ENCODE data around the gene SOCS6.
A peak's percentile ranks its signal among the peaks of the same experiment; 100 is the strongest.

Gene SOCS6

GRCh38 chr18:70322385-70322784, 33.5 kb downstream of the SOCS6 start:
- no peak overlapping the region for H3K27ac ChIP-seq (ENCODE audit: low read depth, low read length)
- H3K4me3 ChIP-seq (ENCODE audit: low read depth, low read length) = no peak overlapping the region
- H3K79me2 ChIP-seq (ENCODE audit: control insufficient read depth, insufficient read depth, low read length, unreplicated experiment) = peaks cover 75% of the 10 kb centered on the region
- no peaks in the 10 kb centered on the region for H3K27me3 ChIP-seq (ENCODE audit: insufficient read depth, low read length)
- no peak overlapping the region for H2AFZ ChIP-seq (ENCODE audit: low read length, unreplicated experiment)
- peaks cover 9% of the 10 kb centered on the region for H3K4me1 ChIP-seq (ENCODE audit: control insufficient read depth, insufficient read depth, low read length, unreplicated experiment)
- H3K36me3 ChIP-seq (ENCODE audit: insufficient read depth, low read length) = peaks cover 15% of the 10 kb centered on the region

- Histone ChIP-seq H3K4me1 (ENCODE audit: control insufficient read depth, insufficient read depth, low read length, unreplicated experiment) (peaks cover 9% of the 10 kb centered on the region), H3K27me3 (ENCODE audit: insufficient read depth, low read length) (no peaks in the 10 kb centered on the region), H3K79me2 (ENCODE audit: control insufficient read depth, insufficient read depth, low read length, unreplicated experiment) (peaks cover 75% of the 10 kb centered on the region), H3K4me3 (ENCODE audit: low read depth, low read length) (no peak overlapping the region), H3K36me3 (ENCODE audit: insufficient read depth, low read length) (peaks cover 20% of the 10 kb centered on the region), H2AFZ (ENCODE audit: low read length, unreplicated experiment) (no peak overlapping the region), H3K27ac (ENCODE audit: low read depth, low read length) (no peak overlapping the region)
Observed at GRCh38 chr18:70322928-70323327, 34.1 kb downstream of the SOCS6 start.

- H3K4me1 ChIP-seq (ENCODE audit: control insufficient read depth, insufficient read depth, low read length, unreplicated experiment) = peaks cover 23% of the 10 kb centered on the region
- H3K27ac ChIP-seq (ENCODE audit: low read depth, low read length) = no peak overlapping the region
- peaks cover 24% of the 10 kb centered on the region for H3K36me3 ChIP-seq (ENCODE audit: insufficient read depth, low read length)
- H3K4me3 ChIP-seq (ENCODE audit: low read depth, low read length) = no peak overlapping the region
- no peak overlapping the region for H2AFZ ChIP-seq (ENCODE audit: low read length, unreplicated experiment)
- H3K79me2 ChIP-seq (ENCODE audit: control insufficient read depth, insufficient read depth, low read length, unreplicated experiment) = peaks cover 64% of the 10 kb centered on the region
- H3K27me3 ChIP-seq (ENCODE audit: insufficient read depth, low read length) = no peaks in the 10 kb centered on the region
Observed at GRCh38 chr18:70324897-70325296, 36.1 kb downstream of the SOCS6 start.

- Histone ChIP-seq H3K27ac (ENCODE audit: low read depth, low read length) (no peak overlapping the region), H3K4me1 (ENCODE audit: control insufficient read depth, insufficient read depth, low read length, unreplicated experiment) (peaks cover 23% of the 10 kb centered on the region), H3K79me2 (ENCODE audit: control insufficient read depth, insufficient read depth, low read length, unreplicated experiment) (peaks cover 56% of the 10 kb centered on the region), H3K4me3 (ENCODE audit: low read depth, low read length) (no peak overlapping the region), H3K36me3 (ENCODE audit: insufficient read depth, low read length) (peaks cover 24% of the 10 kb centered on the region), H3K27me3 (ENCODE audit: insufficient read depth, low read length) (no peaks in the 10 kb centered on the region), H2AFZ (ENCODE audit: low read length, unreplicated experiment) (no peak overlapping the region)
Observed at GRCh38 chr18:70326255-70326654, 37.4 kb downstream of the SOCS6 start.

GRCh38 chr18:70328169-70328568, 39.3 kb downstream of the SOCS6 start:
- no peak overlapping the region for H2AFZ ChIP-seq (ENCODE audit: low read length, unreplicated experiment)
- peaks cover 24% of the 10 kb centered on the region for H3K4me1 ChIP-seq (ENCODE audit: control insufficient read depth, insufficient read depth, low read length, unreplicated experiment)
- peak overlapping the region; percentile 28; the same call in 1 of the 2 replicates for H3K27ac ChIP-seq (ENCODE audit: low read depth, low read length)
- H3K27me3 ChIP-seq (ENCODE audit: insufficient read depth, low read length) = no peaks in the 10 kb centered on the region
- H3K36me3 ChIP-seq (ENCODE audit: insufficient read depth, low read length) = peaks cover 24% of the 10 kb centered on the region
- peaks cover 41% of the 10 kb centered on the region for H3K79me2 ChIP-seq (ENCODE audit: control insufficient read depth, insufficient read depth, low read length, unreplicated experiment)
- H3K4me3 ChIP-seq (ENCODE audit: low read depth, low read length) = no peak overlapping the region

GRCh38 chr18:70329071-70329470, 40.2 kb downstream of the SOCS6 start:
- Histone ChIP-seq H3K4me3 (ENCODE audit: low read depth, low read length) (no peak overlapping the region), H3K27ac (ENCODE audit: low read depth, low read length) (peak overlapping the region; percentile 28; the same call in 1 of the 2 replicates), H2AFZ (ENCODE audit: low read length, unreplicated experiment) (no peak overlapping the region), H3K27me3 (ENCODE audit: insufficient read depth, low read length) (no peaks in the 10 kb centered on the region), H3K36me3 (ENCODE audit: insufficient read depth, low read length) (peaks cover 25% of the 10 kb centered on the region), H3K4me1 (ENCODE audit: control insufficient read depth, insufficient read depth, low read length, unreplicated experiment) (peaks cover 32% of the 10 kb centered on the region), H3K79me2 (ENCODE audit: control insufficient read depth, insufficient read depth, low read length, unreplicated experiment) (peaks cover 33% of the 10 kb centered on the region)

- Histone ChIP-seq H3K27ac (ENCODE audit: low read depth, low read length) (no peak overlapping the region), H3K4me3 (ENCODE audit: low read depth, low read length) (no peak overlapping the region), H3K36me3 (ENCODE audit: insufficient read depth, low read length) (peaks cover 30% of the 10 kb centered on the region), H3K79me2 (ENCODE audit: control insufficient read depth, insufficient read depth, low read length, unreplicated experiment) (peaks cover 18% of the 10 kb centered on the region), H3K27me3 (ENCODE audit: insufficient read depth, low read length) (no peaks in the 10 kb centered on the region), H3K4me1 (ENCODE audit: control insufficient read depth, insufficient read depth, low read length, unreplicated experiment) (peaks cover 44% of the 10 kb centered on the region), H2AFZ (ENCODE audit: low read length, unreplicated experiment) (no peak overlapping the region)
Observed at GRCh38 chr18:70330887-70331286, 42.0 kb downstream of the SOCS6 start.

- no peak overlapping the region for H3K4me3 ChIP-seq (ENCODE audit: low read depth, low read length)
- H3K36me3 ChIP-seq (ENCODE audit: insufficient read depth, low read length) = peaks cover 35% of the 10 kb centered on the region
- H3K27ac ChIP-seq (ENCODE audit: low read depth, low read length) = peak overlapping the region; percentile 98; the same call in 1 of the 2 replicates
- no peaks in the 10 kb centered on the region for H3K27me3 ChIP-seq (ENCODE audit: insufficient read depth, low read length)
- peaks cover 11% of the 10 kb centered on the region for H3K79me2 ChIP-seq (ENCODE audit: control insufficient read depth, insufficient read depth, low read length, unreplicated experiment)
- H2AFZ ChIP-seq (ENCODE audit: low read length, unreplicated experiment) = no peak overlapping the region
- peaks cover 51% of the 10 kb centered on the region for H3K4me1 ChIP-seq (ENCODE audit: control insufficient read depth, insufficient read depth, low read length, unreplicated experiment)
Observed at GRCh38 chr18:70331456-70332097, 42.7 kb downstream of the SOCS6 start.

- Histone ChIP-seq H3K27me3 (ENCODE audit: insufficient read depth, low read length) (no peaks in the 10 kb centered on the region), H3K27ac (ENCODE audit: low read depth, low read length) (peak overlapping the region; percentile 98), H3K36me3 (ENCODE audit: insufficient read depth, low read length) (peaks cover 31% of the 10 kb centered on the region), H2AFZ (ENCODE audit: low read length, unreplicated experiment) (no peak overlapping the region), H3K4me1 (ENCODE audit: control insufficient read depth, insufficient read depth, low read length, unreplicated experiment) (peaks cover 62% of the 10 kb centered on the region), H3K4me3 (ENCODE audit: low read depth, low read length) (no peak overlapping the region), H3K79me2 (ENCODE audit: control insufficient read depth, insufficient read depth, low read length, unreplicated experiment) (peaks cover 6% of the 10 kb centered on the region)
Observed at GRCh38 chr18:70332694-70333093, 43.8 kb downstream of the SOCS6 start.

- Histone ChIP-seq H2AFZ (ENCODE audit: low read length, unreplicated experiment) (no peak overlapping the region), H3K79me2 (ENCODE audit: control insufficient read depth, insufficient read depth, low read length, unreplicated experiment) (peaks cover under 1% of the 10 kb centered on the region), H3K36me3 (ENCODE audit: insufficient read depth, low read length) (peaks cover 26% of the 10 kb centered on the region), H3K4me1 (ENCODE audit: control insufficient read depth, insufficient read depth, low read length, unreplicated experiment) (peaks cover 59% of the 10 kb centered on the region), H3K27ac (ENCODE audit: low read depth, low read length) (peak overlapping the region; percentile 98), H3K27me3 (ENCODE audit: insufficient read depth, low read length) (no peaks in the 10 kb centered on the region), H3K4me3 (ENCODE audit: low read depth, low read length) (no peak overlapping the region)
Observed at GRCh38 chr18:70333316-70333715, 44.5 kb downstream of the SOCS6 start.

GRCh38 chr18:70333757-70334156, 44.9 kb downstream of the SOCS6 start:
- H2AFZ ChIP-seq (ENCODE audit: low read length, unreplicated experiment) = no peak overlapping the region
- peaks cover 30% of the 10 kb centered on the region for H3K36me3 ChIP-seq (ENCODE audit: insufficient read depth, low read length)
- peak overlapping the region; percentile 98 for H3K27ac ChIP-seq (ENCODE audit: low read depth, low read length)
- H3K79me2 ChIP-seq (ENCODE audit: control insufficient read depth, insufficient read depth, low read length, unreplicated experiment) = no peaks in the 10 kb centered on the region
- H3K4me3 ChIP-seq (ENCODE audit: low read depth, low read length) = peak overlapping the region; percentile 19; the same call in 1 of the 2 replicates
- H3K4me1 ChIP-seq (ENCODE audit: control insufficient read depth, insufficient read depth, low read length, unreplicated experiment) = peaks cover 54% of the 10 kb centered on the region
- H3K27me3 ChIP-seq (ENCODE audit: insufficient read depth, low read length) = no peaks in the 10 kb centered on the region
